ENCODE data around the gene DLG2.

Gene DLG2

GRCh38 chr11:85589373-85589772 is 37.8 kb downstream of the DLG2 start:
- Histone ChIP-seq H3K9ac (ENCODE audit: low read length) (no peak overlapping the region), H3K36me3 (ENCODE audit: insufficient read depth, low read length) (no peaks in the 10 kb centered on the region), H3K4me3 (ENCODE audit: low read depth, low read length, poor library complexity, severe bottlenecking) (no peak overlapping the region), H3K4me1 (ENCODE audit: insufficient read depth, low read length, severe bottlenecking) (no peaks in the 10 kb centered on the region), H3K4me2 (ENCODE audit: low read length) (no peak overlapping the region), H3F3A (ENCODE audit: insufficient read depth, low read length) (no peaks in the 10 kb centered on the region), H3K27ac (ENCODE audit: low read depth, low read length, poor library complexity, severe bottlenecking) (no peak overlapping the region), H2AFZ (ENCODE audit: low read length) (no peak overlapping the region), H3K9me3 (ENCODE audit: low read length) (no peaks in the 10 kb centered on the region), H3K79me2 (ENCODE audit: insufficient read depth, low read length) (no peaks in the 10 kb centered on the region), H3K27me3 (ENCODE audit: insufficient read depth, low read length) (no peaks in the 10 kb centered on the region), H3K9me2 (ENCODE audit: low read depth, low read length) (no peaks in the 10 kb centered on the region), H4K20me1 (ENCODE audit: insufficient read depth, low read length) (no peaks in the 10 kb centered on the region)
- no peak for TF ChIP-seq EZH2 (IDR thresholded peaks at IDR 0.05; ENCODE audit: borderline replicate concordance, low read length)
- TF ChIP-seq, protein P1, sequence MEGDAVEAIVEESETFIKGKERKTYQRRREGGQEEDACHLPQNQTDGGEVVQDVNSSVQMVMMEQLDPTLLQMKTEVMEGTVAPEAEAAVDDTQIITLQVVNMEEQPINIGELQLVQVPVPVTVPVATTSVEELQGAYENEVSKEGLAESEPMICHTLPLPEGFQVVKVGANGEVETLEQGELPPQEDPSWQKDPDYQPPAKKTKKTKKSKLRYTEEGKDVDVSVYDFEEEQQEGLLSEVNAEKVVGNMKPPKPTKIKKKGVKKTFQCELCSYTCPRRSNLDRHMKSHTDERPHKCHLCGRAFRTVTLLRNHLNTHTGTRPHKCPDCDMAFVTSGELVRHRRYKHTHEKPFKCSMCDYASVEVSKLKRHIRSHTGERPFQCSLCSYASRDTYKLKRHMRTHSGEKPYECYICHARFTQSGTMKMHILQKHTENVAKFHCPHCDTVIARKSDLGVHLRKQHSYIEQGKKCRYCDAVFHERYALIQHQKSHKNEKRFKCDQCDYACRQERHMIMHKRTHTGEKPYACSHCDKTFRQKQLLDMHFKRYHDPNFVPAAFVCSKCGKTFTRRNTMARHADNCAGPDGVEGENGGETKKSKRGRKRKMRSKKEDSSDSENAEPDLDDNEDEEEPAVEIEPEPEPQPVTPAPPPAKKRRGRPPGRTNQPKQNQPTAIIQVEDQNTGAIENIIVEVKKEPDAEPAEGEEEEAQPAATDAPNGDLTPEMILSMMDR (IDR thresholded peaks at IDR 0.05; ENCODE audit: low read length) = no peak

- Histone ChIP-seq H4K20me1 (ENCODE audit: insufficient read depth, low read length) (no peaks in the 10 kb centered on the region), H3K79me2 (ENCODE audit: insufficient read depth, low read length) (no peaks in the 10 kb centered on the region), H3K4me2 (ENCODE audit: low read length) (no peak overlapping the region), H3K9me3 (ENCODE audit: low read length) (no peaks in the 10 kb centered on the region), H3F3A (ENCODE audit: insufficient read depth, low read length) (no peaks in the 10 kb centered on the region), H3K4me1 (ENCODE audit: insufficient read depth, low read length, severe bottlenecking) (no peaks in the 10 kb centered on the region), H3K9me2 (ENCODE audit: low read depth, low read length) (no peaks in the 10 kb centered on the region), H3K4me3 (ENCODE audit: low read depth, low read length, poor library complexity, severe bottlenecking) (no peak overlapping the region), H3K27me3 (ENCODE audit: insufficient read depth, low read length) (no peaks in the 10 kb centered on the region), H3K36me3 (ENCODE audit: insufficient read depth, low read length) (no peaks in the 10 kb centered on the region), H3K27ac (ENCODE audit: low read depth, low read length, poor library complexity, severe bottlenecking) (no peak overlapping the region), H2AFZ (ENCODE audit: low read length) (no peak overlapping the region), H3K9ac (ENCODE audit: low read length) (no peak overlapping the region)
- TF ChIP-seq, protein P1 (IDR thresholded peaks at IDR 0.05; ENCODE audit: low read length) = no peak
Observed at GRCh38 chr11:85582111-85582510, 45.0 kb downstream of the DLG2 start.

GRCh38 chr11:85575388-85575787 is 51.8 kb downstream of the DLG2 start:
- H3K36me3 ChIP-seq (ENCODE audit: insufficient read depth, low read length) = no peaks in the 10 kb centered on the region
- no peaks in the 10 kb centered on the region for H3K27me3 ChIP-seq (ENCODE audit: insufficient read depth, low read length)
- no peak overlapping the region for H3K4me2 ChIP-seq (ENCODE audit: low read length)
- H3K79me2 ChIP-seq (ENCODE audit: insufficient read depth, low read length) = no peaks in the 10 kb centered on the region
- TF ChIP-seq, protein P1 (IDR thresholded peaks at IDR 0.05; ENCODE audit: low read length) = no peak
- no peak overlapping the region for H3K4me3 ChIP-seq (ENCODE audit: low read depth, low read length, poor library complexity, severe bottlenecking)
- H3K4me1 ChIP-seq (ENCODE audit: insufficient read depth, low read length, severe bottlenecking) = no peaks in the 10 kb centered on the region
- H3K27ac ChIP-seq (ENCODE audit: low read depth, low read length, poor library complexity, severe bottlenecking) = no peak overlapping the region
- no peak overlapping the region for H3K9ac ChIP-seq (ENCODE audit: low read length)
- H4K20me1 ChIP-seq (ENCODE audit: insufficient read depth, low read length) = no peaks in the 10 kb centered on the region
- no peaks in the 10 kb centered on the region for H3F3A ChIP-seq (ENCODE audit: insufficient read depth, low read length)
- H3K9me2 ChIP-seq (ENCODE audit: low read depth, low read length) = 0 out of 2 replicates have a peak, but pooled peaks cover 3% of the 10 kb centered on the region
- no peak overlapping the region for H2AFZ ChIP-seq (ENCODE audit: low read length)
- H3K9me3 ChIP-seq (ENCODE audit: low read length) = no peaks in the 10 kb centered on the region

Measured in OCI-LY1 (cell line).